GM04503 (cell line): ENCODE results near the gene NELL2.
"Not testable (repeated sequence)": the region's sequence is repeated elsewhere in the genome, so short reads cannot be mapped to it uniquely, and the experiment has no call there.

Experiments
- DNase-seq: peaks from one replicate; pipeline ENCODE4 v3.0.0-alpha.2; 2012; ENCODE audit warnings: low read depth

NELL2 gene

DNA sequence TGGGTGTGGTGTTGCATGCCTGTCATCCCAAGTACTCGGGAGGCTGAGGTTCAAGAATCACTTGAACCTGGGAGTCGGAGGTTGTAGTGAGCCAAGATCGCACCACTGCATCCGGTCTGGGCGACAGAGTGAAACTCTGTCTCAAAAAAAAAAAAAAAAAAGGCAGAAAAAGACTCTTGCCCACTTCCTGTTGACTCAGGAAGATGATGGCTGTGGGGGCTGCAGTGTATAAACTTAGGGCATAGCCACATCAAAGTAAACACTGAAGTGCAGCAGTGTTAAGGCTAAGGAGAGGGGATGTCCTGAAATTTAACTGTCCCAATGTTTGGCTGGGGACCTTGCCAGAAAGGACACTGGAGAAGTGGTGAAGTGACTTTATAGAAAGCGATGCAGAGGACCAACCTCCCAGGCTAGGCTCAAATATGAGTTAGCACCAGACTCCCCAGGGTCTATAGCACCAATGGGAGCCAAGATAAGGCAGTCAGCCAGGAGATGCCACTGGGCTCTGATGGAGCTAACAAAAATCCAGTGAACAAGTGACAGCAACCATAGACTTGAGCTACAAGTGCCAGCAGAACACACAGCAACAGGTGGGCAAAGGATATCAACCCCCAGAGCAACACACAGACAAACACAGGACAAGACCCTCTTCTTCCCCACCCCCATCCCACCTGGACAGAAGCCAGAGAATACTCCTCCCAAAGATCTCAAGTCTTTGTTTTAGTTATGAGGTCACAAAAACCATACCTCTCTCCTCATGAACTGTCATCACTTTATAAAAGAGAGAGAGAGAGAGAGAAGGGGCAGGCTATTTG lies 28.0 kb downstream of the NELL2 start:
- DNase-seq = no peak

GRCh38 chr12:44847403-44847802 lies 28.7 kb downstream of the NELL2 start:
- no peak for DNase-seq

- no peak for DNase-seq
These were observed 29.3 kb downstream of the NELL2 start for GRCh38 chr12:44846826-44847225.

DNA sequence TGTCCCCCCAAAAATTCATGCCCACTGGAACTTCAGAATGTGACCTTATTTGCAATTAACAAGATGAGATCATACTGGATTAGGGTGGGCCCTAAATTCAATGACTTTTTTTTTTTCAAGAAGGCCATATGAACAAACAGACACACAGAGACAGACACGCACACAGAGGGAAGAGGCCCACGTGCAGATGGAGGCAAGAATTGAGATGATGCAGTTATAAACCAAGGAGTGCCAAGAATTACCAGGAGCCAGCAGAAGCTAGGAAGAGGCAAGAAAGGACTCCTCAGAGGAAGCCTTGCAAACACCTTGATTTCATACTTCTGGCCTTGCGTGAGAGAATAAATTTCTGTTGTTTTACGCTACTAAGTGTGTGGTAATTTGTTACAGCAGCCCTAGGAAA lies 33.4 kb downstream of the NELL2 start:
- DNase-seq = no peak

DNA sequence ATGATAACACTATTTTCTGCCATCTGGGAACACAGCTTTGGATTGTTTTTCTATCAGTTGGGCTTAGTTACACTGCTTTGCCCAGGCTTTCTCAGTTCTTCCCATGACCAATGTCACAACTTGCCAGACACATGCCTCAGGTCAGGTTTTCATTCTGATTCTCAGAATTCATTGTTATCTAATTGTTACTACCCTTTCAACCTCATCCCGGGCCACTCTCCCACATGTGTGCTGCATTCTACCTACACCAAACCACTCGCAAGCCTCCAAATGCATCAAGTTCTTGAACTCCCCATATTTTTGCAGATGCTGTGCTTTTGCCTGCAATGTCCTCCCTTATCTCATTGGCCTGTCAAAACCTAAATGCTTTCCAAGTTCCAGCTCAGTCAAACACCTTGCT lies 36.3 kb downstream of the NELL2 start:
- no peak for DNase-seq

DNA sequence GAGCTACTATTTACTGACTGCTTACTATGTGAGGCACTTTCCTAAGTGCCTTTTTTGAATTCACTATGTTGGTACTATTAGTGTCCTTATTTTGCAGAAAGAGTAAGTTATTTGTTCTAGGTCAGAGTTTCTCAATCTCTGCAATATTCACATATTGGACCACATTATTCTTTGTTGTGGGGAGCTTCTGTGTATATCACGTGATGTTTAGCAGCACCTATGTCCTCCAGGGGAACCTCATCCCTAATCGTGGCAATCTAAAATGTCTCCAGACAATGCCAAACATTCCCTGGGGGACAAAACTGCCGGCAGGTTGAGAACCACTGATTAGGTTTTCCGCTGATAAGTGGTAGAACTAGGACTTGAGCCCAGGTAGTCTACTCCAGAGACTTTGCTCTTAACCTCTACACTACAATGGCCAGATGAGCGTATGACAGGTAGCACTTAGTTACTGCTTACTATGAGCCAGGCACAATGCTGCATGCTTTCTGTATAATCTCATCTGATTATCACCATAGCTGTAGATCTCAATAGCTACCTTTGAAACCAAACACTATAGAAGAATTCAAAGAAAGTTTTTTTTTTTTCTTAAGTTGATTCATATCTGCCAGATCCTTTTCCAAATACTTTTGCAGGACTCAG lies 38.9 kb downstream of the NELL2 start:
- no peak for DNase-seq

GRCh38 chr12:44835641-44836379 lies 40.3 kb downstream of the NELL2 start:
- no peak for DNase-seq

DNA sequence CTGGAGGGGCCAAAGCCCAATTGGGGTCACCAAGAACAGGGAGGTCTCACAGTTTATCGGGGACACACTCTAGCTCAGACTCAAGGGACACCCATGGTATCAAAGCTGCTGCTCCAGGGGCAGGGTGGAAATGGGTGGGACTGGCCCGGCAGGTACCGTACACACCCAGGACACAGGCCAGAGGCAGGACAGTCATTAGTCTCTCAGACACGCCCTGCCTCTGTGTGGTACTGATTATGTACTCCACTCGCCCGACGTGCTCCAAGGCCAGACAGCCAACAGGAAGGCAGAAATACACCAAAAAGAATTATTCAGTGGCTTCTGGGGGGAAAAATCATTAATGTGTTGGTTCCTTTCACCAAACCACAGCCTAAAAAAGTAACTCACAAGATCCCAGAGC lies 41.1 kb downstream of the NELL2 start:
- DNase-seq = not testable (repeated sequence)

GRCh38 chr12:44833561-44833960 lies 42.6 kb downstream of the NELL2 start:
- DNase-seq = no peak

GRCh38 chr12:44830566-44831055 lies 45.5 kb downstream of the NELL2 start:
- no peak for DNase-seq

GRCh38 chr12:44829045-44829444 lies 47.1 kb downstream of the NELL2 start:
- no peak for DNase-seq

DNA sequence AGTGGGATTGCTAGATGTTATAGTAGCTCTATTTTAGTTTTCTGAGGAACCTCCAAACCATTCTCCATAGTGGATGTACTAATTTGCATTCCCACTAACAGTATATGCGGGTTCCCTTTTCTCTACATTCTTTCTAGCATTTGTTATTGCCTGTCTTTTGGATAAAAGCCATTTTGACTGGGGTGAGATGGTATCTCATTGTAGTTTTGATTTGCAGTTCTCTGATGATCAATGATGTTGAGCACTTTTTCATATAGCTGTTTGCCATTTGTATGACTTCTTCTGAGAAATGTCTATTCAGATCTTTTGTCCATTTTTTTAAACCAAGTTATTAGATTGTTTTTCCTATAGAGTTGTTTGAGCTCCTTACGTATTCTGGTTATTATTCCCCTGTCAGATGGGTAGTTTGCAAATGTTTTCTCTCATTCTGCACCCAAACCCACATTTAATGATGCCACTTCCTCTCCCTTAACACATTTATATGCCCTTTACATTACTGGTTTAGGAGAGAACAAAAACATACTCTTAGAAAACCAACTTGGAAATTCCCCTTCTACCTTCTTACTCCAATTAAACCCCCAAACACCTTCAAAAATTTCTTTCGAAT lies 48.2 kb downstream of the NELL2 start:
- DNase-seq = no peak

GRCh38 chr12:44821702-44822101 lies 54.4 kb downstream of the NELL2 start:
- not testable (repeated sequence) for DNase-seq

GRCh38 chr12:44819884-44820283 lies 56.2 kb downstream of the NELL2 start:
- no peak for DNase-seq

DNA sequence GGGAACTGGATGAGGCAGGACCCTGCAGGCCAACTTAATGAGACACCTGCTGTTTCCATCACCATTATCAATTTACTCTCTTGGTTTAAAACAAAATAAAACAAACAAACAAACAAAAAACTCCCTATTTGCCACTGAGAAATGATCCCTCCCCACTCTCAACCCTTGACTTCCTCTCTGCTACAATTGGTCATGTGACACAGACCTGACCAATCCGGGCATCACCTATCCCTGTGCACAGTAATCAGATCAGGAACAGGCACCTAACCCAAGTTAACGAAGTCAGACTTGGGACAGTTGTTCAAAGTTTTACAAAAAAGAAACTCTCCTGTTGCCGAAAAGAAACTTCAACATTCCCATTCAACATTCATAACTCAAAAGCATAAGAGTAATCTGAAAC lies 58.4 kb downstream of the NELL2 start:
- no peak for DNase-seq

GRCh38 chr12:44816446-44817017 lies 59.6 kb downstream of the NELL2 start:
- DNase-seq = no peak

GRCh38 chr12:44812062-44812461 lies 64.1 kb downstream of the NELL2 start:
- no peak for DNase-seq

GRCh38 chr12:44804068-44804467 lies 72.0 kb downstream of the NELL2 start:
- no peak for DNase-seq

- DNase-seq = no peak
These were observed 80.1 kb downstream of the NELL2 start for GRCh38 chr12:44795970-44796369.

GRCh38 chr12:44788731-44789130 lies 87.4 kb downstream of the NELL2 start:
- no peak for DNase-seq

DNA sequence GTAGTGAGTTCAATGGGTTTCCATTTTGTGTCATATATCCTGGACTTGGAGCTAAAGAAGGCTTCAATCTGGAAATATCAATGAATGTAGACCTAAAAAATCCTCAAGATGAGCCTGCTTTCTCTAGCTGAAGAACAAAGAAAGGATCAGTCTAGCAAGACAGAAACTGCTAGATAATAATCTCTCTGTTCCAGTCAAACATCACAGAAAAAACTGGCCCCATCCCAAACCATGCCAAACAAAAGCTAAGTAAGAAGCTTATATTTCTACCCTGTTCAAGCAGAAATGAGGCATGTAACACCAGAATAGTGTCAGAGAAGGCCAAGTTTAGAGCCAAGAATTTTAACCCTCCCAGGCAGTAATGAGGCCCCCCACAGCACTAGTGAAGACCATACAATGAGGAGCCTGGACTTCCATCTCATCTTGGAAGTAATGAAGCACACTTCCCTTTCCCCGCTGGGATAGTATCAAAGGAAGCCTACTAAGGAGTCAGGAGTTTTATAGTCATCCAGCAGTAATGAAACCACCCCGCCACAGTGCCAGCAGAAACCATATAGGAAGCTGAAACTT lies 95.8 kb downstream of the NELL2 start:
- DNase-seq = no peak

DNA sequence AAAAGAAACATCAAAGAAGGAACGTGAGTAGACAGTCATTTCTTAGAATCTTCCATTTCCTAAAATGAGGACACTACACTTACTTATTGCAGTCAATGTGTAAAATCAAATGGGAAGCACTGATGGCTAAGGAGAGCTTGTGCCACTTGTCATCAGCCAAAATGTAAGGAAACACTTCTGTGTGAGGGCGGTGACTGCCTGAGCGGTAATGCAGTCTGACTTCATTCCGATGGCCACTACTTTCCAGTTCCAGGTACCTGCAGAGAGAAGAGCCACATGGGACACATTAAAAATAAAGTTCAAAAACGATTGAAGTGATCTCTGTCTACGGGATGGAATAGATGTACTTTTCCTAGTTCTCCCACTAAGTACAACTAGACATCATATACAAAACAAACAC lies 96.3 kb downstream of the NELL2 start:
- no peak for DNase-seq
